ENCODE results near the gene UCN3.
A peak's percentile ranks its signal among the peaks of the same experiment; 100 is the strongest.
"Not testable (repeated sequence)": the region's sequence is repeated elsewhere in the genome, so short reads cannot be mapped to it uniquely, and the experiment has no call there.

Gene UCN3

DNA sequence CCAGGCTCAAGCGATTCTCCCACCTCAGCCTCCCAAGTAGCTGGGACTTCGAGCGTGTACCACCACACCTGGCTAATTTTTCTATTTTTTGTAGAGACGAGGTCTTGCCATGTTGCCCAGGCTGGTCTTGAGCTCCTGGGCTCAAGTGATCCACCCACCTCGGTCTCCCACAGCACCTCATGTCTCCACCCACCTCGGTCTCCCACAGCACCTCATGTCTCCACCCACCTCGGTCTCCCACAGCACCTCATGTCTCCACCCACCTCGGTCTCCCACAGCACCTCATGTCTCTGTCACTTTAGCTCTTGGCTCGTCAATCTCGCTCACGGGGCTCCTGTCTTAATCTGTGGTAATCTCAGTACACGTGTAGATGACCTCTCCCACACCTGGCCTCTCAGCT is 15.6 kb downstream of the UCN3 start:
- H4K91ac ChIP-seq (ENCODE audit: low read depth, low read length); H3K9ac ChIP-seq (ENCODE audit: low read length); H2AK5ac ChIP-seq (ENCODE audit: low read length); H3K4ac ChIP-seq (ENCODE audit: low read depth, low read length); H3K18ac ChIP-seq (ENCODE audit: low read length); H3K27me3 ChIP-seq (ENCODE audit: insufficient read depth, low read length); H3K4me2 ChIP-seq (ENCODE audit: low read length); H3K79me2 ChIP-seq (ENCODE audit: control insufficient read depth, insufficient read depth, low read length, poor library complexity); H4K12ac ChIP-seq (ENCODE audit: low read depth, low read length); H2BK12ac ChIP-seq (ENCODE audit: low read length); H3K23ac ChIP-seq (ENCODE audit: low read length); H2BK120ac ChIP-seq (ENCODE audit: insufficient read depth, low read length, poor library complexity); H2AFZ ChIP-seq (ENCODE audit: insufficient read depth, low read length, poor library complexity); H3K36me3 ChIP-seq (ENCODE audit: control insufficient read depth in 1 of 2, insufficient read depth in 2 of 2, low read length in 2 of 2); H3K14ac ChIP-seq (ENCODE audit: low read length); DNase-seq; H3K27ac ChIP-seq (ENCODE audit: low read depth, low read length); H3K4me1 ChIP-seq (ENCODE audit: control insufficient read depth in 1 of 2, insufficient read depth in 2 of 2, low read length in 2 of 2); H4K8ac ChIP-seq (ENCODE audit: low read depth, low read length); H3K79me1 ChIP-seq (ENCODE audit: low read length); H3K9me3 ChIP-seq (ENCODE audit: insufficient read depth, low read depth, low read length); H3K4me3 ChIP-seq (ENCODE audit: low read depth, low read length); H2BK5ac ChIP-seq (ENCODE audit: low read depth, low read length, poor library complexity): not testable (repeated sequence)
- WGBS (ENCODE audit: extremely low coverage, insufficient coverage, insufficient read length) = no CpG with 5 or more reads among the region's 12 CpGs

DNA sequence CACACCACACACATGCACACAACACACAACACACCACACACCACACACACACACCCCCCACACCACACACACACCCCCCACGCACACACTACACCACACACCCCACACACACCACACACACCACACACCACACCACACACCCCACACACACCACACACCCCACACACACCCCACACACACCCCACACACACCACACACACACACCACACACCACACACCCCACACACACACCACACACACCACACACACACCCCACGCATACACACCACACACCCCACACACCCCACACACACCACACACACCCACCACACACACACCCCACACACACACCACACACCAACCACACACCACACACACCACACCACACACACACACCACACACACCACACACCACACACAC is 16.4 kb downstream of the UCN3 start:
- H3K9ac ChIP-seq (ENCODE audit: low read length) = no peak overlapping the region
- no peak overlapping the region for H4K12ac ChIP-seq (ENCODE audit: low read depth, low read length)
- no peak overlapping the region for H3K14ac ChIP-seq (ENCODE audit: low read length)
- H3K27me3 ChIP-seq (ENCODE audit: insufficient read depth, low read length) = no peaks in the 10 kb centered on the region
- H3K23ac ChIP-seq (ENCODE audit: low read length) = no peak overlapping the region
- H3K4ac ChIP-seq (ENCODE audit: low read depth, low read length) = no peak overlapping the region
- H3K36me3 ChIP-seq (ENCODE audit: control insufficient read depth in 1 of 2, insufficient read depth in 2 of 2, low read length in 2 of 2) = no peaks in the 10 kb centered on the region
- H3K18ac ChIP-seq (ENCODE audit: low read length) = no peak overlapping the region
- H2AFZ ChIP-seq (ENCODE audit: insufficient read depth, low read length, poor library complexity) = no peak overlapping the region
- H2BK12ac ChIP-seq (ENCODE audit: low read length) = no peak overlapping the region
- H3K79me1 ChIP-seq (ENCODE audit: low read length) = no peaks in the 10 kb centered on the region
- peak overlapping the region; percentile 37 for H3K4me3 ChIP-seq (ENCODE audit: low read depth, low read length)
- H2BK120ac ChIP-seq (ENCODE audit: insufficient read depth, low read length, poor library complexity) = no peak overlapping the region
- WGBS (ENCODE audit: extremely low coverage, insufficient coverage, insufficient read length) = 100% methylated on average over 1 of the region's 2 CpGs
- H2BK5ac ChIP-seq (ENCODE audit: low read depth, low read length, poor library complexity) = no peak overlapping the region
- no peak overlapping the region for H4K8ac ChIP-seq (ENCODE audit: low read depth, low read length)
- DNase-seq = no peak
- no peak overlapping the region for H3K4me2 ChIP-seq (ENCODE audit: low read length)
- no peak overlapping the region for H4K91ac ChIP-seq (ENCODE audit: low read depth, low read length)
- H3K9me3 ChIP-seq (ENCODE audit: insufficient read depth, low read depth, low read length) = peaks cover 10% of the 10 kb centered on the region
- no peak overlapping the region for H3K27ac ChIP-seq (ENCODE audit: low read depth, low read length)
- no peak overlapping the region for H2AK5ac ChIP-seq (ENCODE audit: low read length)
- no peaks in the 10 kb centered on the region for H3K79me2 ChIP-seq (ENCODE audit: control insufficient read depth, insufficient read depth, low read length, poor library complexity)
- H3K4me1 ChIP-seq (ENCODE audit: control insufficient read depth in 1 of 2, insufficient read depth in 2 of 2, low read length in 2 of 2) = no peaks in the 10 kb centered on the region

DNA sequence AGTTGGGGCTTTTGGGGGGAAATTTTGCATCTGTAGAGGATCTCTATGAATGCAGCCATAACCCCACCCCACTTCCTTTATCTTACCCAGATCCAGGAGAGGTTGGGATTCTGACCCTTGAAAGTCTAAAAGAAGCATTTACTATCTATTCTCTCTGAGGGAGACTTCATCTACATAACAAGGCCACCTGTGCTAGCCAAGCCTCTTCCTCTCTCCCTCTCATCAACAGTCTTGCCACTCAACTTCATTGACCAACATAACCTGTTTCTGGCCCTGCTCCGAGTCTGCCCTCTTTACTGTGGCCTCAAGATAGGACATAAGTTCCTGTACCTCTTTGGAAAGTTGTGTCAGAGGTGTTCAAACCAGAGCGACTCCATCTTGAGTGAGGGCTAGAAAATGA is 20.5 kb downstream of the UCN3 start:
- Histone ChIP-seq H3K36me3 (ENCODE audit: control insufficient read depth in 1 of 2, insufficient read depth in 2 of 2, low read length in 2 of 2) (no peaks in the 10 kb centered on the region), H3K4me1 (ENCODE audit: control insufficient read depth in 1 of 2, insufficient read depth in 2 of 2, low read length in 2 of 2) (no peaks in the 10 kb centered on the region), H3K4me2 (ENCODE audit: low read length) (no peak overlapping the region), H2BK12ac (ENCODE audit: low read length) (no peak overlapping the region), H2AFZ (ENCODE audit: insufficient read depth, low read length, poor library complexity) (no peak overlapping the region), H3K18ac (ENCODE audit: low read length) (no peak overlapping the region), H4K91ac (ENCODE audit: low read depth, low read length) (no peak overlapping the region), H3K27ac (ENCODE audit: low read depth, low read length) (no peak overlapping the region), H2BK120ac (ENCODE audit: insufficient read depth, low read length, poor library complexity) (no peak overlapping the region), H3K79me2 (ENCODE audit: control insufficient read depth, insufficient read depth, low read length, poor library complexity) (no peaks in the 10 kb centered on the region), H3K79me1 (ENCODE audit: low read length) (no peaks in the 10 kb centered on the region), H3K9ac (ENCODE audit: low read length) (no peak overlapping the region), H3K23ac (ENCODE audit: low read length) (no peak overlapping the region), H3K4me3 (ENCODE audit: low read depth, low read length) (no peak overlapping the region), H4K12ac (ENCODE audit: low read depth, low read length) (no peak overlapping the region), H3K14ac (ENCODE audit: low read length) (no peak overlapping the region), H3K9me3 (ENCODE audit: insufficient read depth, low read depth, low read length) (peaks cover 12% of the 10 kb centered on the region), H4K8ac (ENCODE audit: low read depth, low read length) (no peak overlapping the region), H3K27me3 (ENCODE audit: insufficient read depth, low read length) (no peaks in the 10 kb centered on the region), H2BK5ac (ENCODE audit: low read depth, low read length, poor library complexity) (no peak overlapping the region), H3K4ac (ENCODE audit: low read depth, low read length) (no peak overlapping the region), H2AK5ac (ENCODE audit: low read length) (no peak overlapping the region)
- peak in 1 of 2 donors; percentile 21 for DNase-seq
- WGBS (ENCODE audit: extremely low coverage, insufficient coverage, insufficient read length) = no CpG with 5 or more reads among the region's 2 CpGs

DNA sequence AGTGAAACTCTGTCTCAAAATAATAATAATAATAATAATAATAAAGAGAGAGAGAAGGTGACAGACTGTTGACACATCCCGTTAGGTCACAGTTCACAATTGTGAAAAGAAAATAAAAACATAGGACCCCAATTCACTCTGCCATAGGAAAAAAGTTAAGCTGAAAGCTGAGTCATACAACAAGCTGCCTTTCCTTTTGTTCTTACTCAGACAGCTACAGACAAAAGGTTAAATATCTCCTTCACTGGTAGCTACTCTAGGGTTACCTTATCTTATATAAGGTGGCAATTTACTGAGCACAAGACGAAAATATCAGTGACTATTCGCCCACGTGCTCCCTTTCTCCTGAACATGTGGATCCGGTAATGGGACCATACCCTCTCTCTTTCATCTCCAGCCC is 22.4 kb downstream of the UCN3 start:
- Histone ChIP-seq H3K9ac (ENCODE audit: low read length) (no peak overlapping the region), H2BK5ac (ENCODE audit: low read depth, low read length, poor library complexity) (no peak overlapping the region), H3K27me3 (ENCODE audit: insufficient read depth, low read length) (no peaks in the 10 kb centered on the region), H2AFZ (ENCODE audit: insufficient read depth, low read length, poor library complexity) (no peak overlapping the region), H3K23ac (ENCODE audit: low read length) (no peak overlapping the region), H3K18ac (ENCODE audit: low read length) (no peak overlapping the region), H3K79me2 (ENCODE audit: control insufficient read depth, insufficient read depth, low read length, poor library complexity) (no peaks in the 10 kb centered on the region), H3K4me3 (ENCODE audit: low read depth, low read length) (no peak overlapping the region), H3K4me2 (ENCODE audit: low read length) (no peak overlapping the region), H2BK120ac (ENCODE audit: insufficient read depth, low read length, poor library complexity) (no peak overlapping the region), H4K12ac (ENCODE audit: low read depth, low read length) (no peak overlapping the region), H3K9me3 (ENCODE audit: insufficient read depth, low read depth, low read length) (peaks cover 4% of the 10 kb centered on the region), H4K8ac (ENCODE audit: low read depth, low read length) (no peak overlapping the region), H2AK5ac (ENCODE audit: low read length) (no peak overlapping the region), H2BK12ac (ENCODE audit: low read length) (no peak overlapping the region), H3K4ac (ENCODE audit: low read depth, low read length) (no peak overlapping the region), H3K27ac (ENCODE audit: low read depth, low read length) (no peak overlapping the region), H4K91ac (ENCODE audit: low read depth, low read length) (no peak overlapping the region), H3K14ac (ENCODE audit: low read length) (no peak overlapping the region), H3K79me1 (ENCODE audit: low read length) (no peaks in the 10 kb centered on the region), H3K4me1 (ENCODE audit: control insufficient read depth in 1 of 2, insufficient read depth in 2 of 2, low read length in 2 of 2) (no peaks in the 10 kb centered on the region), H3K36me3 (ENCODE audit: control insufficient read depth in 1 of 2, insufficient read depth in 2 of 2, low read length in 2 of 2) (no peaks in the 10 kb centered on the region)
- no CpG with 5 or more reads among the region's 5 CpGs for whole genome bisulfite sequencing (ENCODE audit: extremely low coverage, insufficient coverage, insufficient read length)
- no peak for DNase-seq

Data from trophoblast cell (in vitro differentiated cells and primary cell).